Neuron (in vitro differentiated cells): ENCODE measurements around the gene HRH1.
"Not testable (repeated sequence)": the region's sequence is repeated elsewhere in the genome, so short reads cannot be mapped to it uniquely, and the experiment has no call there.

ENCODE experiments used
- H2AFZ ChIP-seq: one replicate; pipeline ENCODE4 v1.6.1; 2013; ENCODE audit warnings: low read depth, mild to moderate bottlenecking, inconsistent platforms, low read length, moderate library complexity
- H3K27me3 ChIP-seq: one replicate; pipeline ENCODE4 v1.6.1; 2013; ENCODE audit warnings: low read length; ENCODE audit not compliant: insufficient read depth
- H3K36me3 ChIP-seq: one replicate; pipeline ENCODE4 v1.6.1; 2013; ENCODE audit warnings: low read length; ENCODE audit not compliant: insufficient read depth
- H3K4me1 ChIP-seq: one replicate; pipeline ENCODE4 v1.6.1; 2013; ENCODE audit warnings: low read length; ENCODE audit not compliant: insufficient read depth
- H3K4me3 ChIP-seq: 2 replicates; pipeline ENCODE4 v1.5.1; 2013; ENCODE audit warnings: mild to moderate bottlenecking, low read length, moderate library complexity
- H3K9me3 ChIP-seq: one replicate; pipeline ENCODE4 v1.6.1; 2013; ENCODE audit warnings: low read length

HRH1 gene

DNA sequence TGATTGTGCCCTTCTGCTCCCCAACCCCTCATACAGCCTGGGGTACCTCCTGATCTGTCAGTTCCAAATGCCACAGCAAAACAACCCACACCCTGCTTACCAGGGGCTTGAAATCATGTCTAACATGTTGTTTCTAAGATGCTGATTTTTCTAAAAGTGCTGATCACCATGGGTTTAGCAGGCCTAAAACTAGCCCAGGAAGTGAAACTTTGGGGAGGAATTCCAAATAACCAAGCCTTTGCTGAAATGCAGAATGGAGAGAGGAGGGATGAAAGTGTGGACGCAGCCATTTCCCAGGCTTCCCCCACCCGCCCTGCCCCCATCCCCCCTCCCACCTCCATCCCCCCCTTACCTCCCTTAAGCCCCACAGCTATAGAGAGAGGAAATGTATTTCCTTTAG, 2.0 kb upstream of the HRH1 start:
- no peaks in the 10 kb centered on the region for H3K9me3 ChIP-seq
- no peak overlapping the region for H3K4me3 ChIP-seq
- no peaks in the 10 kb centered on the region for H3K36me3 ChIP-seq
- peaks cover 59% of the 10 kb centered on the region for H3K27me3 ChIP-seq
- no peak overlapping the region for H2AFZ ChIP-seq
- H3K4me1 ChIP-seq: peaks cover 7% of the 10 kb centered on the region

DNA sequence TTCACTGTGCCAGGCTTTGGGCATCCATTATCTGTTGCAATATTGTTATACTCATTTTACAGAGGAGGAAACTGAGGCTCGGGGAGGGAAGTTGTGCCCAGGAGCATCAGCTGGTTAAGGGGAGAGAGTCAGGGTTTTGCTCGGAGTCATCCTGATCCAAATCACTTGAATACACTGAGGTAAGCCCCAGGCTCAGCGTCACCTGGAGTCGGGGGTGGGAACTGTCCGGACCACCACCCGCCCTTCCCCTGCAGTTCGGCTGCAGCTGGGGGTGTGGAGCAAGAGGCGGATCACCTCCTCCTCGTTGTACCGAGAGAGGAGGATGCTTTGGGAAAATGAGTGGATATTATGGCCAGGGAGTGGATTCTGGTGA, 646 bp downstream of the HRH1 start:
- Histone ChIP-seq H3K4me3 (no peak overlapping the region), H3K36me3 (no peaks in the 10 kb centered on the region), H3K27me3 (peaks cover 74% of the 10 kb centered on the region)

DNA sequence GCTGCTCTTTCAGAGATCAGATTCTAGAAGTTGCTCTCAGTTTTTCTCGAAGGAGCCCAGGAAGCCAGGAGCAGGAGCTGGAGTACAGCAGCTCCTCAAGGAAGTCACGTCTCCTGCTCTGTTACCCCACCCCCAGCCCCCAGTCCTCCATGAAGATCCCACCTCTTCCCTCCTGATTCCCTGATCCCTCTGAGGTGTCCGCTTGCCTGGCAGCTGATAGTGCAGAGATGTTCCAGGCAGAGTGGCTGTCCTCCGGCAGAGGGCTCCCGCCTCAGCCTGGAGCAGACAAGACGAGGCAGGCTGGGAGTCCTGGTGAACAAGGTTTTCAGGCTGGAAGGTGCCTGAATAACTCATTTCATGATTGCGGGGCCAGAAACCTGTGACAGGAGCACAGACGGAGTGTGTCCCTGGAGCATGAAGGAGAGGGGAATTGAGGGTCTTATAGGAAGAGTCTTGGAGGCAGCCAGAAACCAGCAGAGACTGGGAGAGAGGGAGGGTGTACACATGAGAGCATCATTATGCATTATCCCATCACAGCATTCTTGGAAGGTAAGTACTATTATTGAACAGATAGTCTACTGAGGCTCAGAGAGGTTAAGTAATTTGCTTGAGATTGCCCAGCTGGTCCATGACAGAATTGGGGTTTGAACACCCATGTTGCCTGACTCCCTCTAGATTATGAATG, 1.2 kb downstream of the HRH1 start:
- no peaks in the 10 kb centered on the region for H3K9me3 ChIP-seq
- H2AFZ ChIP-seq: no peak overlapping the region
- no peaks in the 10 kb centered on the region for H3K36me3 ChIP-seq
- H3K4me3 ChIP-seq: no peak overlapping the region
- H3K27me3 ChIP-seq: peaks cover 74% of the 10 kb centered on the region
- H3K4me1 ChIP-seq: peaks cover 7% of the 10 kb centered on the region

More for the DNA sequence above, 646 bp downstream of the HRH1 start:
- Histone ChIP-seq H3K4me1 (peaks cover 7% of the 10 kb centered on the region), H3K9me3 (no peaks in the 10 kb centered on the region), H2AFZ (peak overlapping the region; percentile 55)

DNA sequence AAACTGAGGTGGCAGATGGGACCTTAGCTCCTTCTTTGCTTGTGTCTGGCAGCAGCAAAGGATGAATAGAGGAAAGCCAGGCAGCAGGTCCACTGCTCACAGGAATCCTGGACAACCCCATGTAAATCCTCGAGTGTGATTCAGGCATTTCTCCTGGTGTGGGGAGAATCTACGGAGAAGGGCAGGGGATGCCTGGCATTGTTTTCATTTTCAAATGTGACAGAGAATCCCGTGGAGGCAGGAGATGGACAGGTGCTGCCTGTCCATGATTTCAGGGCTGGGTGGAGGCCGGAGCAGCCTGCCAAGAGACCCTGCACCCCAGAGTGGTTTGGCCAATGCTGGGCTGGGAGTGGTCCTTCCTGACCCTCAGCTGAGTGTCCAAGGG, 1.7 kb downstream of the HRH1 start:
- Histone ChIP-seq H3K4me1 (peaks cover 7% of the 10 kb centered on the region), H3K9me3 (no peaks in the 10 kb centered on the region), H3K27me3 (peaks cover 70% of the 10 kb centered on the region)

DNA sequence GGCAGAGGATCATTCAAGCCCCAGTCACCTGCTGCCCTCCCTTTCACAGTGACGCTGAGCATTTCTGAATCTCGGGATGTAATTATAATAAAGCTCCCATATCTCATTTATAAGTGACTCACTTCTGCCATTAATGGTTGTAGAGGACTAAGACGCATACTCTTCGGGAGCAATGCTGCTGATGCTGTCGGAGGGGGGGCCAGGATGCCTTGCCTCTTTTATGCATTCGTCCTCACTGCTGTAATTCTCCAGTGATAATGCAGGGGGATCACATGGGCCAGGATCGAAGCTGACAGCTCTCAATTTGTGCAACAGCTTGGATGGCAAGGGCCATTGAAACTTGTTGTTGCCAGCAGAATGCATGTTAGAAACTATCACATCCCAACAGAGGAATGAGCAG, 3.1 kb downstream of the HRH1 start:
- peaks cover 7% of the 10 kb centered on the region for H3K4me1 ChIP-seq
- no peaks in the 10 kb centered on the region for H3K36me3 ChIP-seq
- peaks cover 58% of the 10 kb centered on the region for H3K27me3 ChIP-seq
- H3K4me3 ChIP-seq: no peak overlapping the region
- no peak overlapping the region for H2AFZ ChIP-seq
- no peaks in the 10 kb centered on the region for H3K9me3 ChIP-seq

More for the DNA sequence above, 1.7 kb downstream of the HRH1 start:
- Histone ChIP-seq H3K36me3 (no peaks in the 10 kb centered on the region), H2AFZ (no peak overlapping the region), H3K4me3 (no peak overlapping the region)

DNA sequence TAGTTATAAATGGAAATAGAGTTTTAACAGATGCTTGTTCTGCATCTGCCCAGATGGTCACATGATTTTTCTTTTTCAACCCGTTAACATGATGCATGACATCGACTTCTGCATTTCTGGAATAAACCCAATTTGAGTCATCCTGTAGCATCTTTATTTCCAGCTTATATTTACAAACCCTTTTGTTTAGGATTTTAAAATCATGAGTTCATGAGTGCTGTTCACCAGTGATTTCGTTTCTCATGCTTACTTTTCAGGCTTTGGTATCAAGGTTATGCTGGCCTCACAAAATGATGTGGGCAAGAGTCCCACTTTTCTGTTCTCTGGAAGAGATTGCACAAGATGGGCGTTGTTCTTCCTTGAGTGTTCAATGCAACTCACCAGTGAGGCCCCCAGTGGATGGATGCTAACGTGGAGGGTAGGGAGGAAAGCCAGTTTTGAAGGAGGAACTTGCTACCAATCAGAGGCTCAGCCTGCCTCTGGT, 5.2 kb downstream of the HRH1 start:
- Histone ChIP-seq H3K9me3 (no peaks in the 10 kb centered on the region), H3K27me3 (peaks cover 41% of the 10 kb centered on the region), H2AFZ (no peak overlapping the region), H3K4me3 (no peak overlapping the region), H3K36me3 (no peaks in the 10 kb centered on the region), H3K4me1 (peaks cover 7% of the 10 kb centered on the region)

DNA sequence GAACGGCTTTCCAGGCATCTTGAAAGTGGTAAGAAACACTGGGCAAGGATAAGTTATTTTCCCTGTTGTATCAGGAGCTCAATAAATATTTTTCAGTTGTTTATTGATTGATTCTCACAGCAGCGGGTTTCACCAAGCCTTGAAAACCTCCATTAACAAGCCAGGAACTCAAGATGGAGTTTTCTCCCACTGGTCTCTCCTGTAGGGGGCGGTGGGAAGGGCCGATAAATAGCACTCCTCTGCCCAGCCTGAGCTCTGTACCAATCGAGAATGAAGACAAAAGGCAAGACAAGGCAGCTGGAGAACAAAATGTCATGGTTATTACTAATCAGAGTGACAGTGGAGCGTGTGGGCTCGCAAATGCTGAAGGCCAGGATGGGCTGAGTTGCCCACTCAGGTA, 7.4 kb downstream of the HRH1 start:
- peaks cover 21% of the 10 kb centered on the region for H3K27me3 ChIP-seq
- no peaks in the 10 kb centered on the region for H3K9me3 ChIP-seq
- H3K4me1 ChIP-seq: no peaks in the 10 kb centered on the region
- no peak overlapping the region for H3K4me3 ChIP-seq
- H3K36me3 ChIP-seq: no peaks in the 10 kb centered on the region
- H2AFZ ChIP-seq: no peak overlapping the region

DNA sequence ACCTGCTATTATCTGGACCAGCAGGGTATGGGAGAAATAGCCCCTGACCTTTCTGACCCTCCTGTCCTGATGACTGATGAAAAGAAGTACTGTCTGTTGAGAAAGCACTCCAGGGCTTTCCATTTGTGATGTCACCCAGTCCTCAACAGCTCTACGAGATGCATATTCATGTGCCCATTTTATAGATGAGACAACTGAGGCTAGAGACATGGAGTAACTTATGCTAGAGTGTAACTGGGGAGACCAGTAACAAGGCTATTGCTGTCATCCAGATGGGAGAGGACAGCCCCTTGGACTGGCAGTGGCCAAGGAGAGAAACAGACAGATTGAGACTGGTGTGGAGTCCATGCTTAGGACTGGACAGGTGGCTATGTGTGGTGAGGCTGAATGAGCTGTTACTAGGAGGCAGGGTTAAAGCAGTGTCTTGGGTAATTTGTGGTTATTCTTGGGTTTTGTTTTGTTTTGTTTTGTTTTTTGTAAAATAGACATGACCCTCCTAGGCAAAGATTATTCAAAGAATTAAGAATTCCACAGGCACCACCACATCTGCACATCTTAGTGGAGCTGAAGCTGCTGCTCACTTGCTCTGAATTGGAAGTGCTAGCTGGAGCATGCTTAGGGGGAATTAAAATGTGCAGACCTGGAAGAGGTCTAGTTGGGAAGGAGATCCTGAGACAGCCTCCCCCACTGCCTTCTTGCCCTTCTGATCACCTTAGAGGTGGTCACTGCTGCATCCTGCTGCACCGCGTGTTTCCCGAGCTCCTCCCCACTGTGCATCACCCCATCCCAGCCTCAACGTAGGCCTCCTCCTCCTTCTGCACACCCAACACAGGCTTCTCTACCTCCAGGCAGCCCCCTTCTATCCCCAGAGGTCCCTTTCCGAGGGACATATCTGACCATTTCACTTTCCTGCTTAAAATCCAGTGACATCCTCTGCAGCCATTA, 8.4 kb downstream of the HRH1 start:
- Histone ChIP-seq H2AFZ (no peak overlapping the region), H3K27me3 (peaks cover 11% of the 10 kb centered on the region), H3K9me3 (no peaks in the 10 kb centered on the region), H3K36me3 (no peaks in the 10 kb centered on the region), H3K4me3 (no peak overlapping the region), H3K4me1 (no peaks in the 10 kb centered on the region)

DNA sequence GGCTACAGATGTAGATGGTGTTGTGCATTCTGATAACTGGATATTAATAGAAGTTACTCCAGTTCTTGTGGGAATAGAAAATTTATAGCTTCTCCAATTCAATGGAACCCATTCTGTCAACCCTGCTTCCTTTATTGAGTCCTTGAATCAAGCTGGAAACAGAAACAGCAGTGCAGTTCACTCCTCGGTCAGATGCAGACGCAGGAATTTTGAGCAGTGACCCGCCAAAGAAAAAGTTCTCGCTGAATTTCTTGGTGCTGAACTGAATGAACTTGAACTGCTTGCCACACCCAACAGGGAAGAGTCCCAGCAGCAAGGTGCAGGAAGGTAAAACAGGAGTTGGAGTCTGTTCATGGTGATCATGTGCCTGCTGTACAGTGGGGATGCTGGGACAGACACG, 10.3 kb downstream of the HRH1 start:
- H3K27me3 ChIP-seq: peaks cover 3% of the 10 kb centered on the region
- no peaks in the 10 kb centered on the region for H3K9me3 ChIP-seq
- H2AFZ ChIP-seq: no peak overlapping the region
- H3K4me3 ChIP-seq: no peak overlapping the region
- H3K4me1 ChIP-seq: no peaks in the 10 kb centered on the region
- no peaks in the 10 kb centered on the region for H3K36me3 ChIP-seq

DNA sequence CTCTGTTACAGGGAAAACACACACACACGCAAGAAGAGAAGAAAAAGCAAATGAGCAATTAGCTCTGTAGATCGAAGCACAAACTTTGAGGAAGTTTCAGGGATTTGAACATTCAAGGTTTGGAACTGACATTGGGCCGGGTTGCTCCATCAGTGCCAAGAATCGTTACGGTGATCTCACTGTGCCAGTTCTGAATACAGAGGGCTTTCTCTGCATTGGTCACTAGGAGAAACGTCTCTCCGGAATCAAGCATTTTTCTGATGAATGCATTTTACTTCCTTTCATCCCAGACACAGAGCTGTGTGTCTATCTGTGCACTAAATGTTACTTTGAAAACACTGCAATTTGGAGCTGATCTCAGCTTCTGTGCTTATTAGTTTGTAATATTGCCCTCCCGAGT, 11.2 kb downstream of the HRH1 start:
- Histone ChIP-seq H3K27me3 (no peaks in the 10 kb centered on the region), H3K4me1 (no peaks in the 10 kb centered on the region), H3K36me3 (no peaks in the 10 kb centered on the region), H2AFZ (no peak overlapping the region), H3K4me3 (no peak overlapping the region), H3K9me3 (no peaks in the 10 kb centered on the region)

DNA sequence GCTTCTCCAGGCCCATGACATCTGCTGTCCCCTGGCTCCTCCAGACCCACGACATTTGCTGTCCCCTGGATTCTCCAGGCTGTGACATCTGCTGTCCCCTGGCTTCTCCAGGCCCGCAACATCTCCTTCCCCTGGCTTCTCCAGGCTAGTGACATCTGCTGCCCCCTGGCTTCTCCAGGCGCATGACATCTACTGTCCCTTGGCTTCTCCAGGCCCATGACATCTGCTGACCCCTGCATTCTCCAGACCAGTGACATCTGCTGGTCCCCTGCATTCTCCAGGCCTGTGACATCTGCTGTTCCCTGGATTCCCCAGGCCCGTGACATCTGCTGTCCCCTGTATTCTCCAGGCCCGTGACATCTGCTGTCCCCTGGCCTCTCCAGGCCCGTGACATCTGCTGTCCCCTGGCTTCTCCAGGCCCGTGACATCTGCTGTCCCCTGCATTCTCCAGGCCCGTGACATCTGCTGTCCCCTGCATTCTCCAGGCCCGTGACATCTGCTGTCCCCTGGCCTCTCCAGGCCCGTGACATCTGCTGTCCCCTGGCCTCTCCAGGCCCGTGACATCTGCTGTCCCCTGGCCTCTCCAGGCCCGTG, 12.6 kb downstream of the HRH1 start:
- not testable (repeated sequence) for H2AFZ ChIP-seq, H3K4me1 ChIP-seq, H3K9me3 ChIP-seq, H3K4me3 ChIP-seq, H3K36me3 ChIP-seq, H3K27me3 ChIP-seq

DNA sequence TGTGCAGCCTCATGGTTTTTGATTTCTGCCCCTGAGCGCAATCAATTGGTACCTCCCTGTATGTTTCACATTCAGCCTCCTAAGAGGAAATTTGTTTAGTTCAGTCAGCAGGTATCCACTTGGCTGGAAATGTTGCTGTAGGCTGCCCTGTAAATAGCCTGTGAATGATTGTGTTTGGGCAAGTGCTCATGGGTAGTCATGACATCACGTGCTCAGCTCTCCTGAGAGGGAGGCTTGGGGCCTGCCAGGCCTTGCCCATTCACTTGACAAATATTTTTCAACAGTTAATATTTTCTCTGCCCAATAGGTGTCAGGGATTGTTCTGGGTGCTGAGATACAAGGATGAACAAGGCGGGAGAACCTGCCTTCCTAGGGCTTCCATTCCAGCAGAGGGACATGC, 13.3 kb downstream of the HRH1 start:
- Histone ChIP-seq H3K27me3 (no peaks in the 10 kb centered on the region), H3K9me3 (no peaks in the 10 kb centered on the region), H3K36me3 (no peaks in the 10 kb centered on the region), H3K4me3 (no peak overlapping the region), H3K4me1 (no peaks in the 10 kb centered on the region), H2AFZ (no peak overlapping the region)

DNA sequence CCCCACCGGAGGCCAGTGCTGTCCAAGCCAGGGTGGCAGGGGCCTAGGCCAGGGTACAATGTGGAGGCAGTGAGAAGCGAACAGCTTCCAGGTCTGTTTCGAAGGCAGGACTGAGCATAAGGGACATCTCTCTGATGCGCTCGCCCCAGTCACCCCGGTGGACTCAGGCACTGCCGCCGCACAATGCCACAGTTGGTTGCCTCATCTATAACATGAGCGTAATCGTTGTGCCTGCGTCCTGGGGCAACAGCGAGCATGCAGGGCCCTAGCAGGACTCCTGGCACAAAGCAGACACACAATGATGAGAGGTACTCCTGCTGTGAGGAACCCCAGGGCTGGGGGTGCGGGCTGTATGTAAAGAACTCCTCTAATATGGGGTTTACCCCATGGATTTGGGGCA, 14.1 kb downstream of the HRH1 start:
- no peaks in the 10 kb centered on the region for H3K36me3 ChIP-seq
- no peaks in the 10 kb centered on the region for H3K4me1 ChIP-seq
- no peak overlapping the region for H2AFZ ChIP-seq
- no peak overlapping the region for H3K4me3 ChIP-seq
- H3K27me3 ChIP-seq: no peaks in the 10 kb centered on the region
- no peaks in the 10 kb centered on the region for H3K9me3 ChIP-seq
